ENCODE data around the gene PSMC3.

PSMC3 gene

DNA sequence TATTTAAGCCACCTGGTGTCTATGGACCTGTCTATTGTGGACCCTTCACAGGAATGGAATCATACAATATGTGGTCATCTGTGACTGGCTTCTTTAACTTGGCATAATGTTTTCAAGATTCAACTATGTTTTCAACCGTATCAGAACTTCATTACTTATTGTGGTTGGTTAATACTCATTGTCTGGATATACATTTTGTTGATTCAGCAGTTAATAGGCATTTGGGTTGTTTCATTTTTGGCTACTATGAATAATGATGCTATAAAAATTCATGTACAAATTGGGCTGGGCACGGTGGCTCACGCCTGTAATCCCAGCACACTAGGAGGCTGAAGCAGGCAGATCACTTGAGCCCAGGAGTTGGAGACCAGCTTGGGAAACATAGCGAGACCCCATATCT is 25.2 kb upstream of the PSMC3 start:
- TF ChIP-seq, protein P1, sequence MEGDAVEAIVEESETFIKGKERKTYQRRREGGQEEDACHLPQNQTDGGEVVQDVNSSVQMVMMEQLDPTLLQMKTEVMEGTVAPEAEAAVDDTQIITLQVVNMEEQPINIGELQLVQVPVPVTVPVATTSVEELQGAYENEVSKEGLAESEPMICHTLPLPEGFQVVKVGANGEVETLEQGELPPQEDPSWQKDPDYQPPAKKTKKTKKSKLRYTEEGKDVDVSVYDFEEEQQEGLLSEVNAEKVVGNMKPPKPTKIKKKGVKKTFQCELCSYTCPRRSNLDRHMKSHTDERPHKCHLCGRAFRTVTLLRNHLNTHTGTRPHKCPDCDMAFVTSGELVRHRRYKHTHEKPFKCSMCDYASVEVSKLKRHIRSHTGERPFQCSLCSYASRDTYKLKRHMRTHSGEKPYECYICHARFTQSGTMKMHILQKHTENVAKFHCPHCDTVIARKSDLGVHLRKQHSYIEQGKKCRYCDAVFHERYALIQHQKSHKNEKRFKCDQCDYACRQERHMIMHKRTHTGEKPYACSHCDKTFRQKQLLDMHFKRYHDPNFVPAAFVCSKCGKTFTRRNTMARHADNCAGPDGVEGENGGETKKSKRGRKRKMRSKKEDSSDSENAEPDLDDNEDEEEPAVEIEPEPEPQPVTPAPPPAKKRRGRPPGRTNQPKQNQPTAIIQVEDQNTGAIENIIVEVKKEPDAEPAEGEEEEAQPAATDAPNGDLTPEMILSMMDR (conservative IDR thresholded peaks at IDR 0.05; ENCODE audit: low read length), result no peak
- no peak for DNase-seq (ENCODE audit: low read depth)
- no peak overlapping the region for H3K4me3 ChIP-seq (ENCODE audit: low read length)

DNA sequence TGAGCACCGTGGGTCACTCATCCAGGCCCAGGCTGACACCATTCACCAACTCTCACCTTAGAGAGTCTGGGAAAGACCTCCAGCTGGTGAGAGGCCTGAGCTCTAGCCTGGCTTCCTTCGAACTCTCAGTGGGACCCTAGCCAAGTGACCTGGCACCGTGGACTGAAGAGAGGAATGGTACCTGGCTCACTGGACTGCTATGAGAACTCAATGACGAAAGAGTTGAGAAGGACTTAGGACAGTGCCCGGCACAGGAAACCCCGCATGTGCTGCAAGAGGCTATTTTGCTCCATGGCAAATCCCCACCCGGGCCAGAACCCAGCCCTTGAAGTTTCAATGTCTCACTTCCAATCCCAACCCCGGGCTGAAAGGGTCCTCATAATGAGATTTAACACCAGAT is 23.3 kb upstream of the PSMC3 start:
- no peak overlapping the region for H3K4me3 ChIP-seq (ENCODE audit: low read length)
- TF ChIP-seq, protein P1 (conservative IDR thresholded peaks at IDR 0.05; ENCODE audit: low read length), result no peak
- DNase-seq (ENCODE audit: low read depth), result no peak

DNA sequence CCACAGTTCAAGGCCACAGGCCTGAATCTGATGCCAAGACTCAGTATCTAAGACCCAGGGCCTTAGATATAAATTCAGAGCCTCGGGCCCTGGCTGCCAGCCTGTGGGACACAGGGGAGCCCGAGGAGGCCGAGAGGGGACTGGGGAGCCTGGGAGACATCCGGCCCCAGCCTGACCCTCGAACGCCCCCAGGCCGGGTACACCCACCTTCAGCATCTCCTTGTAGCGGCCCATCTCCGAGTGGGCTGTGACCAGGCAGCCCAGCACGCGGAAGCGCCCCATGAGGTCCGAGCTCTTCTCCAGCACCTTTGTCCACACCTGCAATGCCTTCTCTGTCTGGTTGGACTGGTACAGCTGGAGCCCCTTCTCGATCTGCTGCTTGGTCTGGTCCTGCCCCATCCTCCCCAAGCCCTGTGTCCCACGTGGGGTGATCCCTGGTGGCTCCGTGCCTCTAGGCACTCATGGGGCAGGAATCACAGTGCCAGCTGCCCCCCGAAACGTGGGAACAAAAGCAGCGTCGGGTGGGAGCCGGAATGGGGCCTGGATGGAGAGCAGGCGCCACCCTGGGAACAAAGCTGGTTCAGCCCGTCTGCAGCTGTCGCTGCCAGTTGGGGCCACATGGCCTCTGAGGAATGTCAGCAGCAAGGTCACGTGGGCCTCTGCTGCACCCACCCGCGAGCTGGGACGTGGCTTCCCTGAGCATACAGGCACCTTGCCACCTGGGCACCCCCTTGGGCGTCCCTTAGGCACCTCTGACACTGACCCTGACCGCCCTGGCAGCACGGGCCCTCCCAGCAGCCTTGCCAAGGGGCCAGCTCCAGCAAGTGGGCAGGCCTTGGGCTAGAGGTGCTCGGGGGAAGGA is 22.6 kb upstream of the PSMC3 start, which contains the start of gene RAPSN:
Gene RAPSN, minus strand, starts transcription at position 571 of the 862 bp plus-strand sequence. Its CDS starts 172 bp downstream, at position 399.
- TF ChIP-seq, protein P1 (conservative IDR thresholded peaks at IDR 0.05; ENCODE audit: low read length), result no peak
- H3K4me3 ChIP-seq (ENCODE audit: low read length), result no peak within 1 kb of the TSS
- DNase-seq (ENCODE audit: low read depth), result no peak

DNA sequence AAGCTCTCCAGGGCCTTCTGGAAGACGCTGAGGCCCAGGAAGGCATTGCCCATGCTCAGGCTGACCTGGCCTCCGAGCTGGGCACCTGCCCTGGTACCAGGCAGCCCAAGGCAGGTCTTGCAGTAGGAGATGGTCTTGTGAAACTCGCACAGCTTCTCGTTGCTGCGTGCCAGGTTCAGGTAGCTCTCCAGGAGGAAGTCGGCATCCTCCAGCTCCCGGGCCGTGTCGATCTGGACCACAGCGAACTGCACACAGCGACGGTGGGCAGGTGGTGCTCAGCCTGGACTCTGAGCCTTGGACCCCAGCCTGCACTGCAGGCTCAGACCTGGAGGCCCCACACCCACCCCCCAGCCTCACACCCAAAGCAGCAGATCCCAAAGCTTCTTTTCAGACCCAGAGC is 21.7 kb upstream of the PSMC3 start:
- no peak overlapping the region for H3K4me3 ChIP-seq (ENCODE audit: low read length)
- no peak for DNase-seq (ENCODE audit: low read depth)
- TF ChIP-seq, protein P1 (conservative IDR thresholded peaks at IDR 0.05; ENCODE audit: low read length), result no peak

DNA sequence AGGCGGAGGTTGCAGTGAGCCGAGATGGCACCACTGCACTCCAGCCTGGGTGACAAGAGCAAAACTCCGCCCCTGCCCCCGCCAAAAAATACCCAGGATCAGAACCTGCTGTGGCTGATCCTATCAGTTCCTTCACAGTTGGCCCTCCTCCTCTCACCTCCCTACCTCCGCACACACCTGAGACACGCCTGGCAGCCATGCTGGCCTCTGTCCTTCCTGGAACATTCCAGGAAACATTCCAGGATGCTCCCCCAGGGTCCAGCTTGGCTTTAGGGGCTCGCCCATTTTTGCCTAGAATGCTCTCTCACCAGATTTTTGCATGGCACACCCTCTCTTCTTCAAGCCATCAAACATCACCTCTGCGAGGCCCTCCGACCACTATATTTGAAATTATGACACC is 20.6 kb upstream of the PSMC3 start:
- TF ChIP-seq, protein P1 (conservative IDR thresholded peaks at IDR 0.05; ENCODE audit: low read length), result no peak
- no peak for DNase-seq (ENCODE audit: low read depth)
- no peak overlapping the region for H3K4me3 ChIP-seq (ENCODE audit: low read length)

DNA sequence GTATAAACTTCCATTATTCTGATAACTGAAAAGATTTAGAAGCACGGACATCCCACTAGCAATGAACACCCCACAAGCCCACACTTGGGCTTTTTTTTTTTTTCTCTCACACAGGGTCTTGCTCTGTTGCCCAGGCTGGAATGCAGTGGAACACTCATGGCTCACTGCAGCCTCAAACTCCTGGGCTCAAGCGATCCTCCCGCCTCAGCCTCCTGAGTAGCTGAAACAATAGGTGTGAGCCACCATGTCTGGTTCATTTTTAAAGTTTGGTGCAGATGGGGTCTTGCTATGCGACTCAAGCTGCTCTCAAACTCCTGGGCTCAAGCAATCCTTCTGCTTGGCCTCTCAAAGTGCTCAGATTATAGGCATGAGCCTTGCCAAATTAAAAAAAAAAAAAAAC is 19.6 kb upstream of the PSMC3 start:
- no peak for DNase-seq (ENCODE audit: low read depth)
- H3K4me3 ChIP-seq (ENCODE audit: low read length), result no peak overlapping the region
- TF ChIP-seq, protein P1 (conservative IDR thresholded peaks at IDR 0.05; ENCODE audit: low read length), result no peak

DNA sequence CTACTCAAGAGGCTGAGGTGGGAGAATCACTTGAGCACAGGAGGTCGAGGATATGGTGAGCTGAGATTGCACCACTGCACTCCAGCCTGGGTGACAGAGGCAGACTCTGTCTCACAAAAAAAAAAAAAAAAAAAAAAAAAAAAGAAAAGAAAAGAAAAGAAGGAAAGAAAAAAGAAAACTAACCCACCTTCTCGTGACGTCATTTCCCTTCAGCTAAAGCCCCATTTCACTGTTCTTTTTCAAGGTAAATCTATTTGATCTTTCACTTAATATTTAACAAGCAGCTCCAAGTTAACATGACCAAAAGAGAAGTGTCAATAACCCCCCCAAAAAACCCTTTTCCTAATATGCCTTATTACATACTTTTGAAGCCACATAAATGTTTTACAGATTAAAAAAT is 17.6 kb upstream of the PSMC3 start:
- TF ChIP-seq, protein P1 (conservative IDR thresholded peaks at IDR 0.05; ENCODE audit: low read length), result no peak
- DNase-seq (ENCODE audit: low read depth), result no peak
- H3K4me3 ChIP-seq (ENCODE audit: low read length), result no peak overlapping the region
